ENCODE results near the gene MYG1. TPM values are rescaled to one million over a fixed set of nuclear protein-coding genes. Genes with fewer than 3 reads are reported as not detected.
A peak's percentile ranks its signal among the peaks of the same experiment; 100 is the strongest.

Gene MYG1
- total and polyA plus RNA-seq, 2 of the 13 experiments (the other 11 are each of a cell fraction or from before 2014, with no cell fraction given): 38.6 to 58.0 TPM

- TF ChIP-seq ZNF646 (CRISPR knock-in tag; IDR thresholded peaks at IDR 0.05) (no peak), KAT2B (IDR thresholded peaks at IDR 0.05; ENCODE audit: borderline replicate concordance, low read depth, low read length) (no peak), EZH2 (conservative IDR thresholded peaks at IDR 0.05; ENCODE audit: low read depth, low read length) (no peak), ZNF274 (CRISPR knock-in tag; IDR thresholded peaks at IDR 0.05) (0 out of 2 replicates have a peak, but pooled peaks have one; percentile 28), RBM22 (optimal IDR thresholded peaks at IDR 0.05; ENCODE audit: low read length) (no peak), ZNF83 (CRISPR knock-in tag; IDR thresholded peaks at IDR 0.05; ENCODE audit: borderline replicate concordance) (no peak), ZNF616 (CRISPR knock-in tag; IDR thresholded peaks at IDR 0.05; ENCODE audit: low read depth) (no peak), NCOR1 (IDR thresholded peaks at IDR 0.05; ENCODE audit: borderline replicate concordance, low read length) (no peak), ZNF776 (CRISPR knock-in tag; IDR thresholded peaks at IDR 0.05) (peak; percentile 38; the same call in 1 of the 2 replicates), E2F1 (CRISPR knock-in tag; IDR thresholded peaks at IDR 0.05) (peak; percentile 79), ZBED4 (CRISPR knock-in tag; IDR thresholded peaks at IDR 0.05; ENCODE audit: borderline replicate concordance) (no peak), ZNF326 (CRISPR knock-in tag; IDR thresholded peaks at IDR 0.05; ENCODE audit: borderline replicate concordance) (no peak), THAP8 (CRISPR knock-in tag; IDR thresholded peaks at IDR 0.05; ENCODE audit: borderline replicate concordance) (no peak), KDM5B (CRISPR knock-in tag; IDR thresholded peaks at IDR 0.05; ENCODE audit: borderline replicate concordance) (peak; percentile 52; the same call in 1 of the 2 replicates), SP1 (IDR thresholded peaks at IDR 0.05) (no peak), SP1 (CRISPR knock-in tag; IDR thresholded peaks at IDR 0.05) (no peak; the same call in 1 of the 2 replicates)
These were observed 47.8 kb upstream of the MYG1 start (continued) for GRCh38 chr12:53251477-53252348.

All from HepG2 (cell line).